RWPE1 (cell line): ENCODE data around the gene IQGAP2.

ENCODE experiments used
- CTCF ChIA-PET: fragments of 350-600 bp; sonication (Branson Sonifier 250); formaldehyde crosslinking; extraction: SDS; loops from one replicate; lab custom pipeline; 2021; lab: Yijun Ruan, JAX
- POLR2A ChIA-PET: fragments of 400-600 bp; formaldehyde crosslinking; extraction: SDS; loops from one replicate; lab custom pipeline; 2020; ENCODE audit warnings: antibody characterized with exemption; ENCODE audit not compliant: low non-redundant PET; lab: Yijun Ruan, JAX
- DNase-seq: peaks from one replicate; pipeline ENCODE4 v3.0.0; 2012; ENCODE audit warnings: low spot score
- H3K27ac ChIP-seq: fragments of 450-650 bp; 2 replicates; pipeline ENCODE4 v1.5.1; 2017
- CTCF ChIP-seq: fragments of 450-650 bp; conservative IDR thresholded peaks from 2 replicates; pipeline ENCODE4 v1.5.1; 2017; ENCODE audit warnings: low read depth, mild to moderate bottlenecking

The IQGAP2 gene

GRCh38 chr5:76443066-76443800 is 40.1 kb downstream of the IQGAP2 start:
- H3K27ac ChIP-seq = no peak overlapping the region
- POLR2A ChIA-PET = no interaction called here
- no peak for TF ChIP-seq CTCF
- no peak for DNase-seq
- CTCF ChIA-PET = interaction anchor here (0.7 kb wide), 1 partner anchor 331 kb away, joined by 5 read pairs; no protein-coding TSS in a partner anchor

GRCh38 chr5:76445063-76445462 is 42.0 kb downstream of the IQGAP2 start:
- ChIA-PET CTCF (no interaction called here), POLR2A (no interaction called here)
- TF ChIP-seq CTCF = no peak
- no peak for DNase-seq
- H3K27ac ChIP-seq = no peak overlapping the region

GRCh38 chr5:76445830-76446229 is 42.7 kb downstream of the IQGAP2 start:
- DNase-seq = no peak

GRCh38 chr5:76446776-76447175 is 43.7 kb downstream of the IQGAP2 start:
- POLR2A ChIA-PET = no interaction called here
- CTCF ChIA-PET = no interaction called here
- H3K27ac ChIP-seq = no peak overlapping the region
- DNase-seq = no peak
- TF ChIP-seq CTCF = no peak

More at GRCh38 chr5:76445830-76446229, 42.7 kb downstream of the IQGAP2 start:
- ChIA-PET CTCF (no interaction called here), POLR2A (no interaction called here)
- TF ChIP-seq CTCF = no peak
- no peak overlapping the region for H3K27ac ChIP-seq

GRCh38 chr5:76449606-76450005 is 46.5 kb downstream of the IQGAP2 start:
- ChIA-PET CTCF (interaction anchor here (0.5 to 0.6 kb wide), 2 partner anchors 488 to 1045 kb away, joined by 3 read pairs; no protein-coding TSS in a partner anchor), POLR2A (no interaction called here)
- H3K27ac ChIP-seq = no peak overlapping the region
- no peak for DNase-seq
- TF ChIP-seq CTCF = no peak

- TF ChIP-seq CTCF = no peak
- POLR2A ChIA-PET = no interaction called here
- CTCF ChIA-PET = interaction anchor here (0.5 to 0.8 kb wide), 3 partner anchors 18 to 1044 kb away, joined by 3 read pairs; no protein-coding TSS in a partner anchor
- no peak for DNase-seq
- H3K27ac ChIP-seq = no peak overlapping the region
Observed at GRCh38 chr5:76450054-76450453, 47.0 kb downstream of the IQGAP2 start.
